Measurements from ENCODE around the gene PCSK2. TPM values are rescaled to one million over a fixed set of nuclear protein-coding genes. Genes with fewer than 3 reads are reported as not detected.

PCSK2 gene
- total RNA-seq, 1 experiment from 2014 or later = not detected

GRCh38 chr20:17471606-17472187 lies 244.9 kb downstream of the PCSK2 start:
- Mint-ChIP-seq H3K27me3 (ENCODE audit: unreplicated experiment) (no peaks in the 10 kb centered on the region), H3K36me3 (ENCODE audit: insufficient read depth, unreplicated experiment) (no peaks in the 10 kb centered on the region), H3K4me1 (ENCODE audit: low read depth, unreplicated experiment) (no peaks in the 10 kb centered on the region), H3K9me3 (ENCODE audit: low read depth, unreplicated experiment) (no peaks in the 10 kb centered on the region), H3K4me3 (ENCODE audit: low read depth, unreplicated experiment) (no peak overlapping the region), H3K27ac (ENCODE audit: unreplicated experiment) (no peak overlapping the region)
- CTCF ChIA-PET = no interaction called here
- TF ChIP-seq CTCF (IDR thresholded peaks at IDR 0.05; ENCODE audit: unreplicated experiment) = no peak
- BruUV-seq (replicated peaks) = no TSS peak
- DNase-seq = no peak
- intact Hi-C loops (cut with micrococcal nuclease; ENCODE audit: unreplicated experiment) = no loop called here

GRCh38 chr20:17473659-17474058 lies 246.8 kb downstream of the PCSK2 start:
- no peaks in the 10 kb centered on the region for H3K27me3 Mint-ChIP-seq (ENCODE audit: unreplicated experiment)
- H3K9me3 Mint-ChIP-seq (ENCODE audit: low read depth, unreplicated experiment) = no peaks in the 10 kb centered on the region
- H3K36me3 Mint-ChIP-seq (ENCODE audit: insufficient read depth, unreplicated experiment) = no peaks in the 10 kb centered on the region
- no peak overlapping the region for H3K27ac Mint-ChIP-seq (ENCODE audit: unreplicated experiment)
- no peak for TF ChIP-seq CTCF (IDR thresholded peaks at IDR 0.05; ENCODE audit: unreplicated experiment)
- intact Hi-C loops (cut with micrococcal nuclease; ENCODE audit: unreplicated experiment) = no loop called here
- no peaks in the 10 kb centered on the region for H3K4me1 Mint-ChIP-seq (ENCODE audit: low read depth, unreplicated experiment)
- CTCF ChIA-PET = no interaction called here
- no TSS peak for BruUV-seq (replicated peaks)
- DNase-seq = no peak
- H3K4me3 Mint-ChIP-seq (ENCODE audit: low read depth, unreplicated experiment) = no peak overlapping the region

- no TSS peak for BruUV-seq (replicated peaks)
- CTCF ChIA-PET = no interaction called here
- no peaks in the 10 kb centered on the region for H3K9me3 Mint-ChIP-seq (ENCODE audit: low read depth, unreplicated experiment)
- intact Hi-C loops (cut with micrococcal nuclease; ENCODE audit: unreplicated experiment) = no loop called here
- no peak for TF ChIP-seq CTCF (IDR thresholded peaks at IDR 0.05; ENCODE audit: unreplicated experiment)
- no peak for DNase-seq
- H3K36me3 Mint-ChIP-seq (ENCODE audit: insufficient read depth, unreplicated experiment) = no peaks in the 10 kb centered on the region
- H3K4me3 Mint-ChIP-seq (ENCODE audit: low read depth, unreplicated experiment) = no peak overlapping the region
- no peaks in the 10 kb centered on the region for H3K27me3 Mint-ChIP-seq (ENCODE audit: unreplicated experiment)
- no peaks in the 10 kb centered on the region for H3K4me1 Mint-ChIP-seq (ENCODE audit: low read depth, unreplicated experiment)
- H3K27ac Mint-ChIP-seq (ENCODE audit: unreplicated experiment) = no peak overlapping the region
Measured at GRCh38 chr20:17479063-17479657, 252.3 kb downstream of the PCSK2 start.

GRCh38 chr20:17480696-17481095 lies 253.9 kb downstream of the PCSK2 start:
- Mint-ChIP-seq H3K9me3 (ENCODE audit: low read depth, unreplicated experiment) (no peaks in the 10 kb centered on the region), H3K4me1 (ENCODE audit: low read depth, unreplicated experiment) (no peaks in the 10 kb centered on the region), H3K27me3 (ENCODE audit: unreplicated experiment) (no peaks in the 10 kb centered on the region), H3K4me3 (ENCODE audit: low read depth, unreplicated experiment) (no peak overlapping the region), H3K36me3 (ENCODE audit: insufficient read depth, unreplicated experiment) (no peaks in the 10 kb centered on the region), H3K27ac (ENCODE audit: unreplicated experiment) (no peak overlapping the region)
- CTCF ChIA-PET = no interaction called here
- BruUV-seq (replicated peaks) = no TSS peak
- no peak for TF ChIP-seq CTCF (IDR thresholded peaks at IDR 0.05; ENCODE audit: unreplicated experiment)
- DNase-seq = no peak
- intact Hi-C loops (cut with micrococcal nuclease; ENCODE audit: unreplicated experiment) = no loop called here
